SJSA1 (cell line): ENCODE measurements around the gene PDRG1. TPM values are rescaled to one million over a fixed set of nuclear protein-coding genes. Genes with fewer than 3 reads are reported as not detected.
"Not testable (repeated sequence)": the region's sequence is repeated elsewhere in the genome, so short reads cannot be mapped to it uniquely, and the experiment has no call there.

ENCODE experiments used
- DNase-seq, 2 experiments: peaks; one replicate each; pipeline ENCODE4 v3.0.0-alpha.2; 2015 to 2020; ENCODE audit warnings: low spot score in 2 of 2, low read depth in 1 of 2
- H3K27ac ChIP-seq: fragments of 250-450 bp; sonication (Bioruptor Pico); 2 replicates; pipeline ENCODE4 v1.5.1; 2020; ENCODE audit warnings: mild to moderate bottlenecking, moderate library complexity
- H3K27me3 ChIP-seq: fragments of 250-450 bp; sonication (Bioruptor Pico); replicated peaks from 2 replicates; pipeline ENCODE4 v1.5.1; 2020; ENCODE audit warnings: mild to moderate bottlenecking, moderate library complexity
- H3K36me3 ChIP-seq: fragments of 250-450 bp; sonication (Bioruptor Pico); 2 replicates; pipeline ENCODE4 v1.5.1; 2020; ENCODE audit warnings: mild to moderate bottlenecking
- H3K4me1 ChIP-seq: fragments of 250-450 bp; sonication (Bioruptor Pico); replicated peaks from 2 replicates; pipeline ENCODE4 v1.6.1; 2021; ENCODE audit warnings: mild to moderate bottlenecking
- H3K4me3 ChIP-seq: fragments of 250-450 bp; sonication (Bioruptor Pico); 2 replicates; pipeline ENCODE4 v1.5.1; 2020; ENCODE audit warnings: mild to moderate bottlenecking
- H3K9me3 ChIP-seq: fragments of 250-450 bp; sonication (Bioruptor Pico); replicated peaks from 2 replicates; pipeline ENCODE4 v1.5.1; 2020; ENCODE audit warnings: mild to moderate bottlenecking
- total RNA-seq: library from RNA; depleted of rRNA; stranded (reverse); fragments of >200 nt; shearing (Covaris generic); gene quantifications from 2 replicates; pipeline ENCODE4 v1.2.3, GENCODE V29; 2014

PDRG1 gene
- total RNA-seq, 1 experiment from 2014 or later = 13.4 TPM

GRCh38 chr20:31951203-31951529 is 680 bp downstream of the PDRG1 start:
- H3K9me3 ChIP-seq = no peaks in the 10 kb centered on the region
- H3K4me1 ChIP-seq = peaks cover 10% of the 10 kb centered on the region
- 0 out of 2 replicates have a peak overlapping the region, but pooled peaks have one; percentile 31 for H3K27ac ChIP-seq
- H3K4me3 ChIP-seq = peak overlapping the region; percentile 88
- H3K27me3 ChIP-seq = no peaks in the 10 kb centered on the region
- DNase-seq = no peak
- peaks cover 48% of the 10 kb centered on the region for H3K36me3 ChIP-seq

GRCh38 chr20:31949877-31950646 is 1.8 kb downstream of the PDRG1 start:
- no peaks in the 10 kb centered on the region for H3K9me3 ChIP-seq
- peak overlapping the region; percentile 88; the same call in 1 of the 2 replicates for H3K4me3 ChIP-seq
- H3K4me1 ChIP-seq = peaks cover 6% of the 10 kb centered on the region
- peaks cover 59% of the 10 kb centered on the region for H3K36me3 ChIP-seq
- DNase-seq = no peak
- no peaks in the 10 kb centered on the region for H3K27me3 ChIP-seq
- no peak overlapping the region for H3K27ac ChIP-seq

DNA sequence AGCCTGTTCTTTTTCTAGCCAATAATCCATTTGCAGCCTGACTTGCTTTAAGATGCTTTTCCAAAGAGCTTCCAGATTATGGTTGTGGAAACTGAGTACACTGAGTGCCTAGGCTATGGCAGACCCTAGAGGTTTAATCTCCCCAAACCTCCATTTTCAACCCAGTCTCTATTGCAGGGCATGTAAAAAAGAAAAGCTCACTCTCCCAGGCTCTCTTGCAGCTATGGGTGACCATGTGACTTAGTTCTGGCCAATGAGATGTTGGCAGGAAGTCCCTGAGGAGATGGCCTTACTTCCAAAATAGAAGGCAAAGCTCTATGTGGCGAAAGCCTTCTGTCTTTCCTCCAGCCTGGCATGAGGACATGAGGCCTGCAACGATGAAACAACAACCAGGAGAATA is 3.8 kb downstream of the PDRG1 start:
- no peak for DNase-seq
- Histone ChIP-seq H3K27me3 (no peaks in the 10 kb centered on the region), H3K36me3 (peaks cover 72% of the 10 kb centered on the region), H3K9me3 (no peaks in the 10 kb centered on the region), H3K27ac (no peak overlapping the region), H3K4me1 (peaks cover 6% of the 10 kb centered on the region), H3K4me3 (no peak overlapping the region)

GRCh38 chr20:31945785-31946184 is 6.1 kb downstream of the PDRG1 start:
- no peaks in the 10 kb centered on the region for H3K27me3 ChIP-seq
- peaks cover 68% of the 10 kb centered on the region for H3K36me3 ChIP-seq
- no peak overlapping the region for H3K4me3 ChIP-seq
- DNase-seq = no peak
- no peak overlapping the region for H3K27ac ChIP-seq
- H3K4me1 ChIP-seq = peaks cover 5% of the 10 kb centered on the region
- H3K9me3 ChIP-seq = no peaks in the 10 kb centered on the region

DNA sequence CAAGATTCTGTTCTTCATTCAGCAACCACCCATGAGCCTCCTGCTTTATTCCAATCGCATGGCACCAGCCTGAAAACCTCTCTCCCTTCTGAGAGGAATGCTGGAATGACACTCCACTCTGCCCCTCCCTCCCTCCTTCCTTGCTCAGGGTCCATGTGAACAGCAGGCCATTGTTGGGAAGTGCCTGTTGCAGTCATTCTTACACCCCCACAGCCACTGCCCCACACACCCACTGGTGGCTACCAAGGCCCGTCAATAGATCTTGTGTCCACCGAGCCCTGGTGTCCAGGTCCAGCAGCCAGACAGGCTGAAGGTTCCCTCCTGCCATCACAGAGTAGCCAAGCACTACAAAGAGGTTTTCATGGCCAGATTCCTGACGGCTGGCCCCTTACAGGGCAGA is 6.5 kb downstream of the PDRG1 start:
- H3K27ac ChIP-seq = no peak overlapping the region
- H3K27me3 ChIP-seq = no peaks in the 10 kb centered on the region
- DNase-seq = no peak
- H3K36me3 ChIP-seq = peaks cover 64% of the 10 kb centered on the region
- no peak overlapping the region for H3K4me3 ChIP-seq
- H3K9me3 ChIP-seq = no peaks in the 10 kb centered on the region
- no peaks in the 10 kb centered on the region; the same call in 1 of the 2 replicates for H3K4me1 ChIP-seq

GRCh38 chr20:31943052-31943471 is 8.8 kb downstream of the PDRG1 start:
- Histone ChIP-seq H3K4me1 (no peaks in the 10 kb centered on the region), H3K27ac (no peak overlapping the region), H3K4me3 (no peak overlapping the region), H3K36me3 (peaks cover 42% of the 10 kb centered on the region), H3K27me3 (no peaks in the 10 kb centered on the region), H3K9me3 (no peaks in the 10 kb centered on the region)
- DNase-seq = no peak

GRCh38 chr20:31939661-31940060 is 12.2 kb downstream of the PDRG1 start:
- H3K9me3 ChIP-seq = no peaks in the 10 kb centered on the region
- H3K4me3 ChIP-seq = no peak overlapping the region
- no peaks in the 10 kb centered on the region for H3K27me3 ChIP-seq
- DNase-seq = no peak
- H3K4me1 ChIP-seq = no peaks in the 10 kb centered on the region
- peaks cover 8% of the 10 kb centered on the region; the same call in 1 of the 2 replicates for H3K36me3 ChIP-seq
- no peak overlapping the region for H3K27ac ChIP-seq

DNA sequence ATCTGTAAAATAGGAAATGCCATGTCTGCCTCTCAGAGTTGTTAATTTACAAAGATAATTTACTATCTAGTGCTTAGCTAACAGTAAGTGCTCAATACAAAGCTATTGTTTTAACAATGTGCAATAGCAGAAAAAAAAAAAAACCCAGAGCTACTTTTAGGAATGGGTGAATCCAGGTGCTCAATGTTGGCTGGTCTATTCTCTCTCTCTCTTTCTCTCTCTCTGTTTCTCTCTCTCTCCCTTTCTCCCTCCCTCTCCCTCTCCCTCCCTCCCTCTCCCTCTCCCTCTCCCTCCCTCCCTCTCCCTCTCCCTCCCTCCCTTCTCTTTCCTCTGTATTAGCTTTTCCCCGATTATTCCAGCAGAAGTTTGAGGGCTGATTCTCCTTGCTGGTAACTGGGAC is 14.0 kb downstream of the PDRG1 start:
- no peak for DNase-seq
- no peak overlapping the region for H3K27ac ChIP-seq
- no peaks in the 10 kb centered on the region for H3K9me3 ChIP-seq
- no peaks in the 10 kb centered on the region for H3K36me3 ChIP-seq
- no peaks in the 10 kb centered on the region for H3K4me1 ChIP-seq
- no peaks in the 10 kb centered on the region for H3K27me3 ChIP-seq
- H3K4me3 ChIP-seq = no peak overlapping the region

- no peak for DNase-seq
- Histone ChIP-seq H3K4me1 (no peaks in the 10 kb centered on the region), H3K27ac (no peak overlapping the region), H3K36me3 (no peaks in the 10 kb centered on the region), H3K27me3 (no peaks in the 10 kb centered on the region), H3K9me3 (no peaks in the 10 kb centered on the region), H3K4me3 (no peak overlapping the region)
Observed at GRCh38 chr20:31936420-31936819, 15.4 kb downstream of the PDRG1 start.

GRCh38 chr20:31934968-31935764 is 16.7 kb downstream of the PDRG1 start:
- Histone ChIP-seq H3K27ac (no peak overlapping the region), H3K27me3 (peaks cover 5% of the 10 kb centered on the region; the same call in 1 of the 2 replicates), H3K4me1 (no peaks in the 10 kb centered on the region), H3K9me3 (no peaks in the 10 kb centered on the region), H3K4me3 (no peak overlapping the region), H3K36me3 (no peaks in the 10 kb centered on the region)
- DNase-seq = no peak

GRCh38 chr20:31934491-31934890 is 17.4 kb downstream of the PDRG1 start:
- H3K4me1 ChIP-seq = no peaks in the 10 kb centered on the region
- no peak overlapping the region for H3K4me3 ChIP-seq
- no peak overlapping the region for H3K27ac ChIP-seq
- peaks cover 5% of the 10 kb centered on the region; the same call in 1 of the 2 replicates for H3K27me3 ChIP-seq
- DNase-seq = no peak
- H3K9me3 ChIP-seq = no peaks in the 10 kb centered on the region
- H3K36me3 ChIP-seq = no peaks in the 10 kb centered on the region

GRCh38 chr20:31933698-31934097 is 18.1 kb downstream of the PDRG1 start:
- H3K36me3 ChIP-seq = no peaks in the 10 kb centered on the region
- no peaks in the 10 kb centered on the region for H3K4me1 ChIP-seq
- H3K27ac ChIP-seq = no peak overlapping the region
- no peaks in the 10 kb centered on the region for H3K9me3 ChIP-seq
- no peak overlapping the region for H3K4me3 ChIP-seq
- H3K27me3 ChIP-seq = peaks cover 8% of the 10 kb centered on the region; the same call in 1 of the 2 replicates
- DNase-seq = no peak

DNA sequence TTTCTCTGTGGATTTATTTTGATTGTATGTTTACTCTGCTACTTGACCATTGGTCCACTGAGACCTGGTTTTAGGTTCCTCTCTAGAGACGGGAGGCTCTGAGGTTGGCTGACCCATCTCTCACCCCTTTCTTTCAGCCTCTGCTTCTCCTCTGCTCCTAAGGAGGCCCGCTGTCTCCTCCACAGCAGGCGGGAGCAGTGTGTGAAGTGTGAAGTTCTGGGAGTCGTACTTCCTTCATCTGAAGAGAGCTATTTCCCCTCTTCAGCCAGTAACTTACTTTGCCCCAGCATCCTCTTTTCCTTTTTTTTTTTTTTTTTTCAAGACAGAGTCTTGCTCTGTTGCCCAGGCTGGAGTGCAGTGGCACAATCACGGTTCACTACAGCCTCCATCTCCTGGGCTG is 21.1 kb downstream of the PDRG1 start:
- no peak for DNase-seq
- Histone ChIP-seq H3K36me3 (no peaks in the 10 kb centered on the region), H3K9me3 (no peaks in the 10 kb centered on the region), H3K27ac (no peak overlapping the region), H3K27me3 (peaks cover 15% of the 10 kb centered on the region; the same call in 1 of the 2 replicates), H3K4me1 (no peaks in the 10 kb centered on the region), H3K4me3 (no peak overlapping the region)

GRCh38 chr20:31929631-31930030 is 22.2 kb downstream of the PDRG1 start:
- H3K9me3 ChIP-seq, H3K4me3 ChIP-seq, H3K27ac ChIP-seq, H3K4me1 ChIP-seq, H3K36me3 ChIP-seq, DNase-seq: not testable (repeated sequence)
- H3K27me3 ChIP-seq = peaks cover 19% of the 10 kb centered on the region; the same call in 1 of the 2 replicates
